ENCODE data around the gene APBB1IP.
"Not testable (repeated sequence)": the region's sequence is repeated elsewhere in the genome, so short reads cannot be mapped to it uniquely, and the experiment has no call there.

APBB1IP gene

GRCh38 chr10:26437637-26438461, at the start of gene APBB1IP:
Gene APBB1IP (plus strand): TSS chr10:26438341. CDS start chr10:26492327, 53,986 bp downstream.
- peak; percentile 20 for DNase-seq (ENCODE audit: low spot score)

GRCh38 chr10:26389533-26389932, 48.6 kb upstream of the APBB1IP start:
- DNase-seq (ENCODE audit: low spot score), result no peak

- DNase-seq (ENCODE audit: low spot score), result peak; percentile 49
These were observed 46.1 kb upstream of the APBB1IP start for GRCh38 chr10:26391701-26392695.

GRCh38 chr10:26398353-26398752, 39.8 kb upstream of the APBB1IP start:
- DNase-seq (ENCODE audit: low spot score), result not testable (repeated sequence)

- no peak for DNase-seq (ENCODE audit: low spot score)
These were observed 30.7 kb upstream of the APBB1IP start for GRCh38 chr10:26407406-26407969.

- no peak for DNase-seq (ENCODE audit: low spot score)
These were observed 29.2 kb upstream of the APBB1IP start for GRCh38 chr10:26408858-26409494.

- DNase-seq (ENCODE audit: low spot score), result no peak
These were observed 27.8 kb upstream of the APBB1IP start for GRCh38 chr10:26410356-26410755.

GRCh38 chr10:26412932-26413331, 25.2 kb upstream of the APBB1IP start:
- DNase-seq (ENCODE audit: low spot score), result no peak

- DNase-seq (ENCODE audit: low spot score), result no peak
These were observed 24.8 kb upstream of the APBB1IP start for GRCh38 chr10:26413375-26413774.

- no peak for DNase-seq (ENCODE audit: low spot score)
These were observed 21.0 kb upstream of the APBB1IP start for GRCh38 chr10:26417136-26417535.

- no peak for DNase-seq (ENCODE audit: low spot score)
These were observed 15.2 kb upstream of the APBB1IP start for GRCh38 chr10:26422977-26423376.

GRCh38 chr10:26423722-26424121, 14.4 kb upstream of the APBB1IP start:
- DNase-seq (ENCODE audit: low spot score), result no peak

GRCh38 chr10:26430641-26431163, 7.4 kb upstream of the APBB1IP start:
- DNase-seq (ENCODE audit: low spot score), result no peak

- no peak for DNase-seq (ENCODE audit: low spot score)
These were observed 5.2 kb upstream of the APBB1IP start for GRCh38 chr10:26432938-26433337.

GRCh38 chr10:26435852-26436251, 2.3 kb upstream of the APBB1IP start:
- no peak for DNase-seq (ENCODE audit: low spot score)

GRCh38 chr10:26436848-26437247, 1.3 kb upstream of the APBB1IP start:
- DNase-seq (ENCODE audit: low spot score), result no peak

GRCh38 chr10:26438534-26439341, 597 bp downstream of the APBB1IP start:
- peak; percentile 45 for DNase-seq (ENCODE audit: low spot score)

- no peak for DNase-seq (ENCODE audit: low spot score)
These were observed 1.4 kb downstream of the APBB1IP start for GRCh38 chr10:26439406-26440087.

GRCh38 chr10:26440088-26440470, 1.9 kb downstream of the APBB1IP start:
- DNase-seq (ENCODE audit: low spot score), result no peak

Data from iPS-NIHi11 (cell line).